ENCODE results near the gene IL1RAPL1.

The IL1RAPL1 gene

GRCh38 chrX:28979877-28980276 is 392.6 kb downstream of the IL1RAPL1 start:
- DNase-seq (ENCODE audit: low read depth) = no peak

GRCh38 chrX:28981952-28982351 is 394.7 kb downstream of the IL1RAPL1 start:
- DNase-seq (ENCODE audit: low read depth) = no peak

- no peak for DNase-seq (ENCODE audit: low read depth)
Observed at GRCh38 chrX:28988246-28988645, 401.0 kb downstream of the IL1RAPL1 start.

- no peak for DNase-seq (ENCODE audit: low read depth)
Observed at GRCh38 chrX:28997706-28998463, 410.6 kb downstream of the IL1RAPL1 start.

- DNase-seq (ENCODE audit: low read depth) = no peak
Observed at GRCh38 chrX:28998609-28999135, 411.4 kb downstream of the IL1RAPL1 start.

GRCh38 chrX:29012867-29013266 is 425.6 kb downstream of the IL1RAPL1 start:
- no peak for DNase-seq (ENCODE audit: low read depth)

GRCh38 chrX:29023207-29023606 is 436.0 kb downstream of the IL1RAPL1 start:
- DNase-seq (ENCODE audit: low read depth) = no peak

GRCh38 chrX:29024871-29025270 is 437.6 kb downstream of the IL1RAPL1 start:
- no peak for DNase-seq (ENCODE audit: low read depth)

- DNase-seq (ENCODE audit: low read depth) = no peak
Observed at GRCh38 chrX:29039501-29039900, 452.3 kb downstream of the IL1RAPL1 start.

- no peak for DNase-seq (ENCODE audit: low read depth)
Observed at GRCh38 chrX:29040160-29040559, 452.9 kb downstream of the IL1RAPL1 start.

- DNase-seq (ENCODE audit: low read depth) = no peak
Observed at GRCh38 chrX:29042341-29042740, 455.1 kb downstream of the IL1RAPL1 start.

GRCh38 chrX:29043746-29044145 is 456.5 kb downstream of the IL1RAPL1 start:
- DNase-seq (ENCODE audit: low read depth) = no peak

- no peak for DNase-seq (ENCODE audit: low read depth)
Observed at GRCh38 chrX:29044423-29045184, 457.4 kb downstream of the IL1RAPL1 start.

GRCh38 chrX:29065477-29065876 is 478.2 kb downstream of the IL1RAPL1 start:
- no peak for DNase-seq (ENCODE audit: low read depth)

- DNase-seq (ENCODE audit: low read depth) = no peak
Observed at GRCh38 chrX:29066516-29066915, 479.3 kb downstream of the IL1RAPL1 start.

- DNase-seq (ENCODE audit: low read depth) = no peak
Observed at GRCh38 chrX:29067351-29067750, 480.1 kb downstream of the IL1RAPL1 start.

- no peak for DNase-seq (ENCODE audit: low read depth)
Observed at GRCh38 chrX:29071525-29072320, 484.5 kb downstream of the IL1RAPL1 start.

- no peak for DNase-seq (ENCODE audit: low read depth)
Observed at GRCh38 chrX:29082558-29082957, 495.3 kb downstream of the IL1RAPL1 start.

- no peak for DNase-seq (ENCODE audit: low read depth)
Observed at GRCh38 chrX:29083823-29084222, 496.6 kb downstream of the IL1RAPL1 start.

GRCh38 chrX:29090811-29091210 is 503.6 kb downstream of the IL1RAPL1 start:
- no peak for DNase-seq (ENCODE audit: low read depth)

GRCh38 chrX:29107231-29107630 is 520.0 kb downstream of the IL1RAPL1 start:
- DNase-seq (ENCODE audit: low read depth) = no peak

GRCh38 chrX:29110041-29110440 is 522.8 kb downstream of the IL1RAPL1 start:
- no peak for DNase-seq (ENCODE audit: low read depth)
